GM21576 (cell line): ENCODE measurements around the gene TFDP1.

ENCODE experiments used
- ATAC-seq: cut with Tn5 transposase; IDR thresholded peaks from one replicate; pipeline ENCODE4 v1.9.1; 2021; ENCODE audit warnings: mild to moderate bottlenecking, moderate library complexity; ENCODE audit not compliant: unreplicated experiment

Gene TFDP1

GRCh38 chr13:113644800-113645199 is 60.2 kb downstream of the TFDP1 start:
- ATAC-seq, result no peak

GRCh38 chr13:113645329-113645728 is 60.8 kb downstream of the TFDP1 start:
- no peak for ATAC-seq

- ATAC-seq, result no peak
Measured at GRCh38 chr13:113646376-113646775, 61.8 kb downstream of the TFDP1 start.

- ATAC-seq, result no peak
Measured at GRCh38 chr13:113646921-113647340, 62.4 kb downstream of the TFDP1 start.

GRCh38 chr13:113647351-113648215 is 63.0 kb downstream of the TFDP1 start:
- no peak for ATAC-seq

- ATAC-seq, result no peak
Measured at GRCh38 chr13:113648216-113648610, 63.7 kb downstream of the TFDP1 start.

GRCh38 chr13:113649212-113649611 is 64.7 kb downstream of the TFDP1 start:
- no peak for ATAC-seq

GRCh38 chr13:113650275-113650674 is 65.7 kb downstream of the TFDP1 start:
- no peak for ATAC-seq

GRCh38 chr13:113650731-113651148 is 66.2 kb downstream of the TFDP1 start:
- no peak for ATAC-seq

- no peak for ATAC-seq
Measured at GRCh38 chr13:113651511-113652403, 67.2 kb downstream of the TFDP1 start.

- no peak for ATAC-seq
Measured at GRCh38 chr13:113652404-113653263, 68.1 kb downstream of the TFDP1 start.

- no peak for ATAC-seq
Measured at GRCh38 chr13:113653264-113654174, 69.0 kb downstream of the TFDP1 start.

GRCh38 chr13:113654175-113654560 is 69.6 kb downstream of the TFDP1 start:
- ATAC-seq, result no peak

- no peak for ATAC-seq
Measured at GRCh38 chr13:113654591-113655345, 70.2 kb downstream of the TFDP1 start.

GRCh38 chr13:113655346-113656002 is 70.9 kb downstream of the TFDP1 start:
- ATAC-seq, result no peak

GRCh38 chr13:113656003-113656588 is 71.5 kb downstream of the TFDP1 start:
- ATAC-seq, result no peak

GRCh38 chr13:113656831-113657671 is 72.5 kb downstream of the TFDP1 start:
- no peak for ATAC-seq
